Measurements from ENCODE around the gene INTS4.
"Not testable (repeated sequence)": the region's sequence is repeated elsewhere in the genome, so short reads cannot be mapped to it uniquely, and the experiment has no call there.

Gene INTS4

DNA sequence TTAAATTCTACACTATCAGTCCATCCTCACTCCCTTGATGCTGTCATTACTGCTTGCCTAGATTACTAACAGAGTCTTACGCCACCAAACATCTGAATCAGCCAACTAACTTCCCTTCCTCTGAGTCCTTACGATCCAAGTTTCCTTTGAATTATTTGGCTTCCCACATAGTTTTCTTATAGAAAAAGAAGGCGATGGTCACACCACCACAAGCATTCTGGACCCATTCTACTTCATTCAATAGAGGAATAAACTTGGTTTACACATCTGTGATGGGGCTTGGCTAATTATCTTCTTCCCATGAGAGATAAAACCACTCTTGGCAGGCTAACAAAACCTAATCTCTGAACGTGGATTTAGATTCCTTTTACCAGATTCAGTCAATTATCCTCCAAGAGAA, 35.0 kb downstream of the INTS4 start:
- in situ Hi-C loops (cut with HindIII; ENCODE audit: low pct_unique_long_range_greater_than_20kb, low sequenced_read_pairs): no loop called here
- no peak for TF ChIP-seq JUND (IDR thresholded peaks at IDR 0.05; ENCODE audit: low read depth)
- no peak for DNase-seq (ENCODE audit: low read depth in 1 of 2, low spot score in 1 of 2)

GRCh38 chr11:77958583-77959177, 35.8 kb downstream of the INTS4 start:
- DNase-seq (ENCODE audit: low read depth in 1 of 2, low spot score in 1 of 2); in situ Hi-C loops (cut with HindIII; ENCODE audit: low pct_unique_long_range_greater_than_20kb, low sequenced_read_pairs): not testable (repeated sequence)

DNA sequence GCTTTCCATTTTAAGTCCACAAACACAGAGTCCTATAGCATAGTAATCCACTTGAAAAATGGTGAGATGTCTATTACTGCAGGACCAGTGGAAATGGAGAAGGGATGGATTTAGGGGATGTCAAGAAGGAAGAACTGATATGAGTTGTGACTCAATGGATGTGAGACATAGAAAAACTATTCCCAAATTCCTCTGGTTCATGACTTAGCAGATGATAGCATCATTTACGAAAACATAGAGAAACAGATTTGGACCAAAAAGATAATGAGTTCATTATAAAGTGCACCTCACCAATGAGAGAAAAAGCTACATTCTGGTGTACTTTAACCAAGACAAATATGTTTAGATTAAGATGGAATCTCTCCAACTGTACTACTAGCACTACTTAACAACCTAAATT, 51.2 kb downstream of the INTS4 start:
- DNase-seq (ENCODE audit: low read depth in 1 of 2, low spot score in 1 of 2); in situ Hi-C loops (cut with HindIII; ENCODE audit: low pct_unique_long_range_greater_than_20kb, low sequenced_read_pairs): not testable (repeated sequence)

DNA sequence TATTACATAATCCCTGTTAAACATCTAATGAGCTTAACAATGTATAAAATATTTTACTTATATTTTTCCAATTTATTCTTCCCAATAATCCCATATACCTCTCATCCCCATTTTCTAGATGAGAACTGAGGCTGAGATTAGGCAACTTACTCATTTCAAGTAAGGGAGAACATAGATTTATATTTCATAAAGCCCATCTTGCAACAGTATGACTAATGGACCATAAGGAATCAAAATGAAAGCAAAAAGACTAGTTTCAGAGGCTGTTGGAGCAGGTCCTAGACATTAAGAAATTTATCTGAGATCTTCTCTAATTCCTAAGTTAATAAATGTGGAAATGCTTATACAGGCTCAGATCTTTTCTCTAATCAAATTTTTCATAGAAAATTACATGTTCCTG, 52.0 kb downstream of the INTS4 start:
- DNase-seq (ENCODE audit: low read depth in 1 of 2, low spot score in 1 of 2); in situ Hi-C loops (cut with HindIII; ENCODE audit: low pct_unique_long_range_greater_than_20kb, low sequenced_read_pairs): not testable (repeated sequence)

DNA sequence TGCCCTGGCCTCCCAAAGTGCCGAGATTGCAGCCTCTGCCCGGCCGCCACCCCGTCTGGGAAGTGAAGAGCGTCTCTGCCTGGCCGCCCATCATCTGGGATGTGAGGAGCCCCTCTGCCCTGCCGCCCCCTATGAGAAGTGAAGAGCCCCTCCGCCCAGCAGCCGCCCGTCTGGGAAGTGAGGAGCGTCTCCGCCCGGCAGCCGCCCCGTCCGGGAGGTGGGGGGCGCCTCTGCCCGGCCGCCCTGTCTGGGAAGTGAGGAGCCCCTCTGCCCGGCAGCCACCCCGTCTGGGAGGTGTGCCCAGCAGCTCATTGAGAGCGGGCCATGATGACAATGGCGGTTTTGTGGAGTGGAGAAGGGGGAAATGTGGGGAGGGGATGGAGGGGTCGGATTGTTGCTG, 60.9 kb downstream of the INTS4 start:
- in situ Hi-C loops (cut with HindIII; ENCODE audit: low pct_unique_long_range_greater_than_20kb, low sequenced_read_pairs); DNase-seq (ENCODE audit: low read depth in 1 of 2, low spot score in 1 of 2): not testable (repeated sequence)

- DNase-seq (ENCODE audit: low read depth in 1 of 2, low spot score in 1 of 2); in situ Hi-C loops (cut with HindIII; ENCODE audit: low pct_unique_long_range_greater_than_20kb, low sequenced_read_pairs): not testable (repeated sequence)
These were observed 63.9 kb downstream of the INTS4 start for GRCh38 chr11:77930334-77931208.

DNA sequence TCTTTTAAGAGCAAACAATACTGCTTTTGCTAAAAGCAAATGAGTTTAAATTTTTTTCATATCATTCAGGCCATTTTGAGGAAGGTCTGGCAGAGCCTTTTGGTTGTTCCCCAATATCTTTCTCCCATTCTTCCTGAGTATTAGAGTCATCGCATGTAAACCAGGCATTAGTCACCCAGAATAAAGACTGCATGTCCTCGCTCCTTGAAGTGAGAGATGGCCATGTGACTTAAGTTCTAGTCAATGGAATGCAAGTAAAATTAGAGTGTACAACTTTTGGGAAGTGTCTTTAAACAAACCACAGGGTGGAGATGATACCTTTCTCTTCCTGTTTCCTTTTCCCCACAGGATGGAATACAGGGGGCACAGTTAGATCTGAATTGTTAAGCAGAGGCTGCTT, 76.8 kb downstream of the INTS4 start:
- in situ Hi-C loops (cut with HindIII; ENCODE audit: low pct_unique_long_range_greater_than_20kb, low sequenced_read_pairs); DNase-seq (ENCODE audit: low read depth in 1 of 2, low spot score in 1 of 2): not testable (repeated sequence)

DNA sequence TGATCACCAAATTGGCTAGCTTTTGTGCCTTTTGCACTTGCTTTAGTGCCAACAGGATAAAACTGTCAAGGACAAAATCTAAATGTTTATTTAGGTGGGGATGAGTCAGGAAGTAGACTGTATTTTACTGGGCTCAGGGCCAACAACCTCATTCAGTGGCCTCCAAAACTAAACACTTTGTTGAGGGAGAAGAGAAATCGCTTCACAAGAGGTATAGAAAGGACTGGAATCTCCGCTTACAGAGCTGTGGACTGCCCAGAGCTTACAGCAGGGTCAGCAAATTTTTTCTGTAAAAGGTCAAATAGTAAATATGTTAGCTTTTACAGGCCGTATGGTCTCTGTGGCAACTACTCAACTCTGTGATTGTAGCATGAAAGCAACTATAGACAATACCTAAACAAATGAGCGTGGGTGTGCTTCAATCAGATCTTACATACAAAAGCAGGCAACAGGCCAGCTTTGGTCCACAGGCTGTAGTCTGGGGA, 80.1 kb downstream of the INTS4 start:
- DNase-seq (ENCODE audit: low read depth in 1 of 2, low spot score in 1 of 2): peak in 1 of 2 experiments; percentile 65
- in situ Hi-C loops (cut with HindIII; ENCODE audit: low pct_unique_long_range_greater_than_20kb, low sequenced_read_pairs): not testable (repeated sequence)

DNA sequence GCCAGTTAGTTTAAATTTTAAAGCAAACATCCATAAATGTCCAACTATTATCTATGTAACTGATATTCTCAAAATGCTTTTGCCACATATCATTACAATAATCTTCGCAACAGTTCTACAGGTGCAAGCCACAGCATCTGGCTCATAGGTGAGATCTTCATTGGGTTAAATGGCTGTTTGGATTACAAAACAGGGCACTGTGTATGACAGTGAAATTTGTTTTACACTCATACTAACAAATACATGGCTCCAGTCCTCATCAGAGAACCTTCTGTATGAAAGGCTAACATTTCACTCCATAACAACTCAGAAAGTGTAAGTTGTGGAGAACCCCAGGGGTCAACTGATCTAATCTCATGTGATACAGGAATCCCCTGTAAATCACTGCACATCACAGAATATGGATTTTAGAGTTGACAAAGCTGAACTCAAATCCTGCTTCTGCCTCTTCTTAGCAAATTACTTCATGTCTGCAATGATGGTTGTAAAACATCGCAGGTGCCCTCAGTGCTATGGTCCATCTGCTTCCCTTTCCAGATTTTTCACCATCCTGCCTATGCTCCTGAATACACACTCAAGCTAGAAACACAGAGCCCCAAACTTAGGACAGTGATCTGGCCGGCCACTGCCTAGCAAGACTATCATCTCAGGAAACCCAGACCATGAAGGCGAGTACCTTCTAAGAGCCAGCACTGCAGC, 80.7 kb downstream of the INTS4 start:
- in situ Hi-C loops (cut with HindIII; ENCODE audit: low pct_unique_long_range_greater_than_20kb, low sequenced_read_pairs); DNase-seq (ENCODE audit: low read depth in 1 of 2, low spot score in 1 of 2): not testable (repeated sequence)

GRCh38 chr11:77910828-77911227, 83.6 kb downstream of the INTS4 start:
- DNase-seq (ENCODE audit: low read depth in 1 of 2, low spot score in 1 of 2): not testable (repeated sequence)

DNA sequence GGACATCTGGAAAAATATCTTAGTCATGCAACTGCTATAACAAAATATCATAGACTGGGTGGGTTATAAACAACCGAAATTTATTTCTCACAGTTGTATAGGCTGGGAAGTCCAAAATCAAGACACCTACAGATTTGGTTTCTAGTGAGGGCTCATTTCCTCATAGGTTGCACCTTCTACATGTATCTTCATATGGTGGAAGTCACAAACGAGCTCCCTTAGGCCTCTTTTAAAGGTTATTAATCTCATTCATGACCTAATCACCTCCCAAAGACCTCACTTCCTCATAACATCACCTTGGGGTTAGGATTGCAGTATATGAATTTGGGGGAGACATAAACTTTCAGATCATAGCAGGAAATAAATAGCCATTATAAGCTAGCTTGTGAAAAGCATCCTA, 85.2 kb downstream of the INTS4 start:
- TF ChIP-seq JUND (IDR thresholded peaks at IDR 0.05; ENCODE audit: low read depth): no peak
- DNase-seq (ENCODE audit: low read depth in 1 of 2, low spot score in 1 of 2): no peak
- in situ Hi-C loops (cut with HindIII; ENCODE audit: low pct_unique_long_range_greater_than_20kb, low sequenced_read_pairs): no loop called here

More at GRCh38 chr11:77910828-77911227, 83.6 kb downstream of the INTS4 start:
- in situ Hi-C loops (cut with HindIII; ENCODE audit: low pct_unique_long_range_greater_than_20kb, low sequenced_read_pairs): not testable (repeated sequence)

DNA sequence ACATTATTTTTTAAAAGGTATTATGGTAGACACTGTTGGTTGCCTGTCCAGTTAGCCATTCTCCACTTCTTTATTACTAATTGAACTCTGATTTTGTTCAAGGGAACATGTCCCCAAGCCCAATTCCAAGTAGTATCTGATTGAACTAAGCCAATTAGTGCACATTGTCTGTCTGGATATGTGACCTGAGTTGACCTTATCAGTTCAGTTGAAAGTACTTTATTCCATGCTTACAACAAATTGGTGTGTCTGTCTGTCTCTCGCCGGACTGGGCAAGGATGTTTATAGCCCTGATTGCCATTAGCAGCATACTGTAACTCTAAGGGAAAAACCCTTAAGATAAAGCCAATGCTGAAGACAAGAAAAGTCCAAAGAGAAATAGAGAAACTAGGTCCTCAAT, 85.6 kb downstream of the INTS4 start:
- in situ Hi-C loops (cut with HindIII; ENCODE audit: low pct_unique_long_range_greater_than_20kb, low sequenced_read_pairs): no loop called here
- no peak for DNase-seq (ENCODE audit: low read depth in 1 of 2, low spot score in 1 of 2)
- TF ChIP-seq JUND (IDR thresholded peaks at IDR 0.05; ENCODE audit: low read depth): no peak

DNA sequence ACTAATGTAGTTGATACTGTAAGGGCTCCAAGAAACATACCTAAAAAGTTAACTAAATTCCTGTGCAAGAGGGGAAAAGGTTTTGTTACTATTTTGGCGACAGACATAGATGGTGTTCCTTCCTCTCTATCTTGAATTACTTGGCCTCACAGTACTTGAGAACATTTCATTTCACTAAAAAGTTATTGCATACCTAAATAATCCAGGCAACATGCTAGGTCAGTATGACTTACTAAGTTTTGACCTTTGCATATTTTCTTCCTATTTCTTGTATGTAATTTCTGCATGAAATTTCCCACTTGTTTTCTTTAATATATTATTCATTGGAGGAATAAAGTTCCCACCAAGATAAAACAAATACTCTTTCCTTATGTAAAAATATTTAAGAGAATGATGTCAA, 99.5 kb downstream of the INTS4 start:
- in situ Hi-C loops (cut with HindIII; ENCODE audit: low pct_unique_long_range_greater_than_20kb, low sequenced_read_pairs); DNase-seq (ENCODE audit: low read depth in 1 of 2, low spot score in 1 of 2): not testable (repeated sequence)

DNA sequence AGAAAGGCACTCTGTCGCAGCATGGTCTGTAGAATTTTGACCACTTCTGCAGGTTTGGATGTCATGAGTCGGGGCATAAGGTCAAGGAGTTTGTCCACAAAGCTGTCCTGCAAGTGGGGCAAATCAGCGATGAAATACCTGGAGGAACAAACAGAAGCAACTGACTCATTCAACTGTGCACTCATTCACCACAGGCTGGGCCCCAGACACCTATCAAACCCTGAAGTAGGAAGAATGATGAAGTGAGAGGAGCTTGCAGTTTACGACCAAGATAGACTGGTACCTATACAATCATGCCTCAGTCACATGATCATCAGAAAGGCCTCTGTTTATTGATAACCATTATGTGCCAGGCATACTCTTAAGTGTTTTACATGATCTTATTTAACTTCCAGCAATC, 102.8 kb downstream of the INTS4 start:
- in situ Hi-C loops (cut with HindIII; ENCODE audit: low pct_unique_long_range_greater_than_20kb, low sequenced_read_pairs); DNase-seq (ENCODE audit: low read depth in 1 of 2, low spot score in 1 of 2): not testable (repeated sequence)

- DNase-seq (ENCODE audit: low read depth in 1 of 2, low spot score in 1 of 2); in situ Hi-C loops (cut with HindIII; ENCODE audit: low pct_unique_long_range_greater_than_20kb, low sequenced_read_pairs): not testable (repeated sequence)
These were observed 103.2 kb downstream of the INTS4 start for GRCh38 chr11:77891256-77891655.

GRCh38 chr11:77890619-77891056, 103.8 kb downstream of the INTS4 start:
- peak in 1 of 2 experiments; percentile 21 for DNase-seq (ENCODE audit: low read depth in 1 of 2, low spot score in 1 of 2)
- in situ Hi-C loops (cut with HindIII; ENCODE audit: low pct_unique_long_range_greater_than_20kb, low sequenced_read_pairs): not testable (repeated sequence)

- DNase-seq (ENCODE audit: low read depth in 1 of 2, low spot score in 1 of 2); in situ Hi-C loops (cut with HindIII; ENCODE audit: low pct_unique_long_range_greater_than_20kb, low sequenced_read_pairs): not testable (repeated sequence)
These were observed 104.3 kb downstream of the INTS4 start for GRCh38 chr11:77890100-77890614.

DNA sequence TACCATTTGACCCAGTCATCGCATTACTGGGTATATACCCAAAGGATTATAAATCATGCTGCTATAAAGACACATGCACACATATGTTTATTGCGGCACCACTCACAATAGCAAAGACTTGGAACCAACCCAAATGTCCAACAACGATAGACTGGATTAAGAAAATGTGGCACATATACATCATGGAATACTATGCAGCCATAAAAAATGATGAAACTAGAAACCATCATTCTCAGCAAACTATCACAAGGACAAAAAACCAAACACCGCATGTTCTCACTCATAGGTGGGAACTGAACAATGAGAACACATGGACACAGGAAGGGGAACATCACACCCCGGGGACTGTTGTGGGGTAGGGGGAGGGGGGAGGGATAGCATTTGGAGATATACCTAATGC, 105.4 kb downstream of the INTS4 start:
- in situ Hi-C loops (cut with HindIII; ENCODE audit: low pct_unique_long_range_greater_than_20kb, low sequenced_read_pairs); DNase-seq (ENCODE audit: low read depth in 1 of 2, low spot score in 1 of 2): not testable (repeated sequence)
